CD4-positive, alpha-beta T cell treated with Interleukin-4 for 1 hour (primary cell): ENCODE data around the gene KCNMA1.

Experiments
- DNase-seq, 2 donors: peaks; one replicate each; pipeline ENCODE4 v3.0.0-alpha.2; 2020 to 2022

KCNMA1 gene

GRCh38 chr10:77474939-77475338, 162.7 kb downstream of the KCNMA1 start:
- DNase-seq, result no peak

DNA sequence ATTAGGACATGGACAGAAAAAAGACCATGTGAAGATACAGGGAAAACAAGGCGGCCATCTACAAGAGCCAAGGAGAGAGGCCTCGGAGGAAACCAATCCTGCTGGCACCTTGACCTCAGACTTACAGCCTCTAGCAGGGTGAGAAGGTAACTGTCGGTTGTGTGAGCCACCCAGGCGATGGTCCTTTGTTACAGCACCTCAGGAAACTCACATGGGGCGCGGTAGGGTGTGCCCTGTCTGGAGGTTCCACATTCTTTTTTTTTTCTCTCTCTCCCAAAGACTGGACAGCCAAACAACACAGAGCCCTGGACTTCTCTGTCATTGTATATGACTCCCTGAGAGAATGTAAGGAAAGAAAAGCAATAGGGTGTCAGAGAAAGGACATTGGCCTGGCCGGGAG, 163.2 kb downstream of the KCNMA1 start:
- no peak for DNase-seq

DNA sequence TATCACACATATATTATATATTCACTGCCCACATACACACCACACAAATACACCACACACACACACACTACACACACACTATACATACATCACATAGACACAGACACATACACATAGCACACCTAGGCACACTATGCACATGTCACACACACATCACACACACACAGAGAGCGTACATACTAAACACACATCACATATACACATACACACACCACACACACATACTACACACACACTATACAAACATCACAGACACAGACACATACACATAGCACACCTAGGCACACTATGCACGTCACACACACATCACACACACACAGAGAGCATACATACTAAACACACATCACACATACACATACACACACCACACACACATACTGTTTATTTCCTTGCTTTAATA, 165.5 kb downstream of the KCNMA1 start:
- DNase-seq, result no peak

- no peak for DNase-seq
Observed at GRCh38 chr10:77471069-77471536, 166.5 kb downstream of the KCNMA1 start.

DNA sequence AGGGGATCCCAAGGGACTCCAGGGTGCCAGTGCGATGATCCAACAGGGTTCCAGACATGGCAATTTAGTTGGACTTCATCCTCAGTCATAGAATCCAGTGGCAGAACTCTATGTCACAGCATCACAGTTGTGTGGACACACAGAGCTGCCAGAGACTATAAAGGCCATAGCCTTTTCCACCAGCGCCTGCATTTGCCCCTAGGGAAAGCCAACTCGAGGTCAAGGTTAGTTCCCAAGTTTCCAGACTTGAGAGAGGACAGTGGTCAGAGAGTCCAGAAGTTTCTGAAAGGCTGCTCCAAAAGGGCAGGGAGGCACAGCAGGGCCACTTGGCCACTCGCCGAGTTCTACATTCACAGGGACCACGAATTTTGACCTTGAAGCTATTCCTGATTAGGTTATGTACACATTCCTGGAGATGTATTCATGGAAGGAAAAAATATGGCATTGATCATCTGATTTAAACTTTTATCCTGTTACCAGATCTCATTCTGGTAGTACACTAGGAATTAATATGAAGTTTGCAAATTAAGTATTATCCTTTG, 170.1 kb downstream of the KCNMA1 start:
- DNase-seq, result no peak

DNA sequence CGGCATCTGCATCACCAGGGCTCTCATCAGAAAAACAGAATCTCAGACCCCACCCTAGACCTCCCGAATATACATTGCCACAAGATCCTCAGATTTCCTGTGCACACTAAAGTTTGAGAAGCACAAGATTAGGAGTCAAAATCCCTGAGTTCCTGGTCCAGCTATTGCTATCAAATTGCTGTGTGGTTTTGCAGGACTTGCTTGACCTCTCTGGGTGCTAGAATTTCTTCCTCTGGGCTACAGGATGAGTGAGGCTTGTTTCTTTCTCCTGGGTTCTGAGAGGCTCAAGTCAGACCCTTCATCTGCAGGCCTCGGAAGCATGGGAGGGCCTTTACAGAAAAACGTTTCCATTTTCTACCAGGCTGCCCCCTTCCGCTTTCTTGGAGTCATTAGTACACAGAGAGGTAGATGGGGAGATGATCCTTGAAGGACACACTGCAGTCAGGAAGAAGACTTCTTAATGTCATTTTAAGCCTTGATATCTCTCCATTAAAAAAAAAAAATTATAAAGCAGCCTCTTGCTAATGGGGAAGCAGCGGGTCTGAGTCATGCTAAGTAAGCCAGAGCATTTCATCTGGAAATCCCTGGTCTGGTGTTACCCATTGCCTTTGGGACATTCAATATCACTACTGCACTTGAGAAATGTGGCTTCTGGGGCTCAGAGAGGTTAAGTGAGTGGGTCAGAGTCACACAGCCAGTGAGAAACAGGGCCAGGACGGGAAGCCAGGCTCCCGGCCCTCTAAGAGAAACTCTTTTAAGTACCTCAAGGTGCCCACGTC, 173.5 kb downstream of the KCNMA1 start:
- DNase-seq, result no peak

GRCh38 chr10:77463499-77463898, 174.1 kb downstream of the KCNMA1 start:
- no peak for DNase-seq

DNA sequence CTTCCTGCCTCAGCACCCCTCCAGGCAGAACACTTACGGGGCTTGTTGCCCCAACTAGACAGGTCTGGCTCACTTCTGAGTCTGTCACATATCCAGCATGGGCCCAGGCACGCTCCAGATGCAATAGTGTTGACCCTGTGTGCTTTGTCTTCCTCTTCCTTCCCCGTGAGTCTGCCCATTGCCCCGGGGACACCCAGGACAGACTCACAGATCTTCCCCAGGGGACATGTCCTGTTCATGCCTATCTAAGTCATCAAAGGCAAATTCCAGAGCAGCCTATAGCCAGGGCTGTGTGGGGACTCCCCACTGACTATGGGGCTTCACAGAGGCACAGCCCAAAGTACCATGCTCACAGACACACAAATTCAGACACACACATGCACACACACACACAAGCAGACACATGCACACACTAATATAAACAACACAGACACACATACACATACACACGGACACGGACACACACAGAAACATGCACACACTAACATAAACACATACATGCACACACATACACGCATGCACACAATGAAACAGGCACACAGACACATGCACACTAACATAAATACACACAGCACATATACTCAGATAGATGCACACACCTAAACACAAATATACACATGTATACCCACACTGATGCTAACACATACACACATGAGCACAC, 175.8 kb downstream of the KCNMA1 start:
- no peak for DNase-seq

GRCh38 chr10:77459905-77460304, 177.7 kb downstream of the KCNMA1 start:
- no peak for DNase-seq

DNA sequence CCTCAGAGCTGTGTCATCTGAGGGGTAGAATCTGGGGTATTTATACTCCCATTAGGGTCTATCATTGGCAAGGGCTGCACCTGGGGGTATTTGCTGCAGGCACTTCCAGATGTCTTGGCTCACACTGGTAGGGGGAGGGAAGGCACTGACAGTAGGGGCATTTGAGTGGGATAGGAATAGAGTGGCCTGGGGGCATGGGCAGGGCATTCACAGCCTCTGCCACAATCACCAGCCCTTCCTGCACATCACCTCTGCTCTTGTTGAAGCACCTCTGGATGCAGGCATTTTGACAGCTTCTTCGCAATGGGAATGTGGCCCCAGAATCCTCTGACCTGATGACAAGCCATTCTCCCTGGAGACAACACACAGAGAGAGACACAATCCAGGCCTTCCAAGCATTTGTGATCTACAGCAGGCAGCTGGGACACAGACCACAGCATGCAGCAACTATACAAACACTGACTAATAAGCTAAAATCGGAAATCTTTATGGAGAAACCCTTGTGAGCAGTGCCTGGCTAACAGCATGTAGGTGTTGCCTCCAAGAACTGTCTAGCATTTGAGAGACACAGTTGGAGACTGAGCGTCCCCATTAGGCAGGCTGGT, 178.5 kb downstream of the KCNMA1 start:
- no peak for DNase-seq

DNA sequence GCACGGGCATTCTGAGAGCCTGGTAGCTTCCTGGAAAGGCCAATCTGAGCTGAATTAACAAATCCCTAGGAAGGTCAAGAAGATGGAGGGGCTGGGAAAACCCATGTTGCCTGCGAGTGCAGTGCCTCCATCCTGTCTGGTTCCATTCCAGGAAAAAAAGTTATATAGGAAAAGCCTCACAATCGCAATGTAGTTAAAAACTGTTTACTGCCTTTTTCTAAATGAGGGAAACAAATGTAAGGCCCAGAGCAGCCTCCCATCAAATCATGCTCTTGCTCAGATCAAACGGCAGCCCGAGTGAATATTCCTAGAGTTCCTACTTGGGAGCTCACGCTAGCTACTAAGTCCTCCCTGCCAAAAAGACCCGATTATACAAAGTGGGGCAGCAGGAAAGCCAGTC, 179.9 kb downstream of the KCNMA1 start:
- no peak for DNase-seq

- no peak for DNase-seq
Observed at GRCh38 chr10:77457266-77457665, 180.3 kb downstream of the KCNMA1 start.

DNA sequence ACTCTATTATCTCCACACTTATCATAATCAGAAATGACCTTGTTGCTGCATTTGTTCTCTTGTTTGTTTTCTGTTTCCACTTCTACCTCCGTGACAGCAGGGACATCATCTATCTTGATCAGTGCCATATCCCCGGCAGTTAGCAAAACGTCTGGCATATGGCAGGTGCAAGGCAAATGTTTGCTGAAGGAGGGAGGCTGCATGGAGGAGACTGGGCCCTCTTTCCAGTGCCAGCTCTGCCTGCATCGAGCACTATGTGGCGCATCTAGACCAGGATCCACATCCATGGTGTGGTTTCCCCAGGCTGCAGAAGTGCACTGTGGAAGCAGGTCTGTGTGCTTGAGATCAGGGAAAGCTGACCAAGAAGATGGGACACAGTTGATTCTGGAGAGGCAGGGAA, 181.2 kb downstream of the KCNMA1 start:
- no peak for DNase-seq

DNA sequence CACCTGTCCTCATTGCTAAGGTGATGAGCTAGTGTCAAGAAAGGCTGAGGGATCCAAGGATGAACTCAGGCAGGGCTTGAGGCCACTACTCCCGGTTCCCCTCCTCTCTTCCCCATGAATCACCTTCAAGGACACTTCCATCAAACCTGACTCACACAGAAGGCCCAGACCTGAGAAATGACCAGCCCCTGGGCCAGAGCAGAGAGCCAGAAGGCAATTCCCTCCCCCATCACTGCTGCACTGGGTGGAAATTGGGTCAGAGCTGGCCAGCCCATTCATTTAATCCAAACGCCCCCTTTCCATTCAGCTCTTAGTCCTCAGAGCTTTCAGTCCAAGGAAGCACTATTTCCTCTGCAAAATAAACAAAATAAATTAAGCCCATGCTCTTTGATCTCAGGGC, 182.0 kb downstream of the KCNMA1 start:
- no peak for DNase-seq

GRCh38 chr10:77452952-77453564, 184.6 kb downstream of the KCNMA1 start:
- no peak for DNase-seq

GRCh38 chr10:77451886-77452285, 185.7 kb downstream of the KCNMA1 start:
- no peak for DNase-seq

DNA sequence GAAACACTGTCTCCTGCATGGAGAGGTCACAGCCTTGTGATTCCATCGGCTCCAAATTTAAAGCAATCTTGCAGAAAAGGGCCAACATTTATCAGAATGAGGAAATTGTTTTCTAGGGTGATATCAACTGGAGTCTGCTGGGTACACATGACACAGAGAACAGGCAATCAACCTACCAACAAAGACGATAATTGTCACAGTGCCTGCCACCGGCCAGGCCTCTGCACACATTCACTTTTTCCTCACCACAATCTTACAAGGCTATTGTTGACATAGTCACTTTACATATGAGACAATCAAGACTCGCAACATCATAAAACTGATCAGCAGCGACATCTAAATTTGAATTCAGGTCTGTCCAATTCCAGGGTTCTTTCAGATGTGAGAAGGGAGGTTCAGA, 189.4 kb downstream of the KCNMA1 start:
- no peak for DNase-seq

DNA sequence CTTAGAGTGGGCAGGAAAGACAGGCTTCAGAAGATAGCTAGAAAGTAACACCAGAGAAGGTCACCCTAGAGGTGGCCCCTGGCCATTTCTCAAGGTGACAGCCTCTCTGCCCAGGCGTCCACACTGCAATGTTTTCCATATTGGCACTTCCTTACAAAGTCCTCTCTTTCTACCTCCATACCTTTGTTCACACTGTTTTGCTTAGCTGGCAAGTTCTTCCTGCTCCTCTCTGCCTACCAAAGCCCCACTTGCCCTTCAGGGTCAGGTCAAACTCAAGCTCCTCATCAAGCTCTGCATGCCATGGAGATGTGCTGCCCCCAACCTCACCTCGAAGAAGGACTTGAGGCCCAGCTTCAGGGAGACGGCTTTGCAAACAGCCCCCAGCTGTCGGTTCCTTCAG, 190.9 kb downstream of the KCNMA1 start:
- no peak for DNase-seq

- no peak for DNase-seq
Observed at GRCh38 chr10:77445547-77445946, 192.1 kb downstream of the KCNMA1 start.

GRCh38 chr10:77444041-77444440, 193.6 kb downstream of the KCNMA1 start:
- DNase-seq, result no peak

DNA sequence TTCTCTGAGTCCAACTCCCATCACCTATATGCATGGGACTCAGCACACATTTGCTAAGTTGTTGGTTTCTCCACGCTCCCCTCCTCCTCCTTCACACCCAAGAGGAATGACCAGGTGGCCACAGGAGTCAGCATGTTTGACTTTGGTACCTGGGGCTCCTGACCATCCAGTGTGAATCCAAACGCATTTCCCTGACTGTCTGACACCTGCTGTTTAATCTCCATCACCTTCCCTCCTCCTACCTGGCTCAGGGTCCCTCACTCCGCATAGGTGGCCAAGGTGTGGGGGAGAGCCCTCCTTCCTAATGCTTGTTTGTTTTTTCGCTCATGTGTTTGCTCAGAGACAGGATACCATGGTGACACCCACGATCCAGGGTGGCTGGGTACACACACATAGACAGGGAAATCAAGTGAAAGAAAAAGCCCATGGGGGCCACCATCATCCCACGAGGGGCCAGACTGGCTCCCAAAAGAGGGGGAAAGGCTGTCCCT, 194.9 kb downstream of the KCNMA1 start:
- no peak for DNase-seq

GRCh38 chr10:77441353-77442166, 196.0 kb downstream of the KCNMA1 start:
- no peak for DNase-seq
